ENCODE measurements around the gene PLXNB1.

GRCh38 chr3:48425281-48425812, 4.5 kb downstream of the PLXNB1 start:
- no peak for TF ChIP-seq CTCF (IDR thresholded peaks at IDR 0.05; ENCODE audit: low read length)
- TF ChIP-seq EZH2 (IDR thresholded peaks at IDR 0.05; ENCODE audit: borderline replicate concordance, low read length): no peak
